Endothelial cell (in vitro differentiated cells): ENCODE data around the gene PRXL2A. TPM values are rescaled to one million over a fixed set of nuclear protein-coding genes. Genes with fewer than 3 reads are reported as not detected.
A peak's percentile ranks its signal among the peaks of the same experiment; 100 is the strongest.

Source experiments
- DNase-seq: peaks from one replicate; pipeline ENCODE4 v3.0.0; 2021; ENCODE audit warnings: low spot score
- H3K27ac Mint-ChIP-seq: one replicate; pipeline ENCODE4 v1.8.0; 2021; ENCODE audit warnings: mixed read lengths, inconsistent platforms; ENCODE audit not compliant: unreplicated experiment
- H3K27me3 Mint-ChIP-seq: one replicate; pipeline ENCODE4 v1.8.0; 2021; ENCODE audit warnings: mild to moderate bottlenecking, moderate library complexity, mixed read lengths, inconsistent platforms; ENCODE audit not compliant: unreplicated experiment
- H3K36me3 Mint-ChIP-seq: one replicate; pipeline ENCODE4 v1.8.0; 2021; ENCODE audit warnings: mild to moderate bottlenecking, low read depth, mixed read lengths, inconsistent platforms; ENCODE audit not compliant: unreplicated experiment
- H3K4me1 Mint-ChIP-seq: one replicate; pipeline ENCODE4 v1.8.0; 2021; ENCODE audit warnings: mild to moderate bottlenecking, mixed read lengths, inconsistent platforms; ENCODE audit not compliant: unreplicated experiment
- H3K4me3 Mint-ChIP-seq: one replicate; pipeline ENCODE4 v1.8.0; 2021; ENCODE audit warnings: mild to moderate bottlenecking, mixed read lengths, inconsistent platforms; ENCODE audit not compliant: unreplicated experiment
- H3K9me3 Mint-ChIP-seq: one replicate; pipeline ENCODE4 v1.8.0; 2021; ENCODE audit warnings: mixed read lengths, inconsistent platforms; ENCODE audit not compliant: unreplicated experiment
- total RNA-seq: library from RNA; stranded (reverse); fragmentation: NEBNext Ultra II Directional; extraction: Animal tissue kit (Norgen Biotek cat#: 25700); gene quantifications from one replicate; pipeline ENCODE4 v1.2.1, GENCODE V29; 2021; ENCODE audit not compliant: unreplicated experiment
- TF ChIP-seq, protein P1 (sequence below): fragments of 200-600 bp; sonication (generic); IDR thresholded peaks from one replicate; pipeline ENCODE4 v1.5.0; 2021; ENCODE audit warnings: antibody characterized with exemption; ENCODE audit not compliant: unreplicated experiment

PRXL2A gene
- total RNA-seq, 1 donor from 2014 or later: 147 TPM

GRCh38 chr10:80466724-80467326 lies 58.5 kb downstream of the PRXL2A start:
- Mint-ChIP-seq H3K36me3 (peaks cover 22% of the 10 kb centered on the region), H3K27ac (peak overlapping the region; percentile 99), H3K27me3 (peaks cover 8% of the 10 kb centered on the region), H3K9me3 (no peaks in the 10 kb centered on the region), H3K4me1 (peaks cover 76% of the 10 kb centered on the region), H3K4me3 (peak overlapping the region; percentile 65)
- no peak for DNase-seq
- TF ChIP-seq, protein P1, sequence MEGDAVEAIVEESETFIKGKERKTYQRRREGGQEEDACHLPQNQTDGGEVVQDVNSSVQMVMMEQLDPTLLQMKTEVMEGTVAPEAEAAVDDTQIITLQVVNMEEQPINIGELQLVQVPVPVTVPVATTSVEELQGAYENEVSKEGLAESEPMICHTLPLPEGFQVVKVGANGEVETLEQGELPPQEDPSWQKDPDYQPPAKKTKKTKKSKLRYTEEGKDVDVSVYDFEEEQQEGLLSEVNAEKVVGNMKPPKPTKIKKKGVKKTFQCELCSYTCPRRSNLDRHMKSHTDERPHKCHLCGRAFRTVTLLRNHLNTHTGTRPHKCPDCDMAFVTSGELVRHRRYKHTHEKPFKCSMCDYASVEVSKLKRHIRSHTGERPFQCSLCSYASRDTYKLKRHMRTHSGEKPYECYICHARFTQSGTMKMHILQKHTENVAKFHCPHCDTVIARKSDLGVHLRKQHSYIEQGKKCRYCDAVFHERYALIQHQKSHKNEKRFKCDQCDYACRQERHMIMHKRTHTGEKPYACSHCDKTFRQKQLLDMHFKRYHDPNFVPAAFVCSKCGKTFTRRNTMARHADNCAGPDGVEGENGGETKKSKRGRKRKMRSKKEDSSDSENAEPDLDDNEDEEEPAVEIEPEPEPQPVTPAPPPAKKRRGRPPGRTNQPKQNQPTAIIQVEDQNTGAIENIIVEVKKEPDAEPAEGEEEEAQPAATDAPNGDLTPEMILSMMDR: no peak

- Mint-ChIP-seq H3K4me3 (no peak overlapping the region), H3K4me1 (peaks cover 73% of the 10 kb centered on the region), H3K27ac (peak overlapping the region; percentile 99), H3K36me3 (peaks cover 22% of the 10 kb centered on the region), H3K27me3 (peaks cover 8% of the 10 kb centered on the region), H3K9me3 (no peaks in the 10 kb centered on the region)
- peak; percentile 90 for DNase-seq
- TF ChIP-seq, protein P1: no peak
Measured at GRCh38 chr10:80468002-80468401, 59.7 kb downstream of the PRXL2A start.

- H3K4me1 Mint-ChIP-seq: peaks cover 67% of the 10 kb centered on the region
- H3K4me3 Mint-ChIP-seq: no peak overlapping the region
- no peak for DNase-seq
- TF ChIP-seq, protein P1: no peak
- no peaks in the 10 kb centered on the region for H3K9me3 Mint-ChIP-seq
- peaks cover 17% of the 10 kb centered on the region for H3K36me3 Mint-ChIP-seq
- peak overlapping the region; percentile 99 for H3K27ac Mint-ChIP-seq
- H3K27me3 Mint-ChIP-seq: peaks cover 6% of the 10 kb centered on the region
Measured at GRCh38 chr10:80468806-80469421, 60.6 kb downstream of the PRXL2A start.

- Mint-ChIP-seq H3K27me3 (peaks cover 6% of the 10 kb centered on the region), H3K27ac (no peak overlapping the region)
Measured at GRCh38 chr10:80470266-80470665, 61.9 kb downstream of the PRXL2A start.

DNA sequence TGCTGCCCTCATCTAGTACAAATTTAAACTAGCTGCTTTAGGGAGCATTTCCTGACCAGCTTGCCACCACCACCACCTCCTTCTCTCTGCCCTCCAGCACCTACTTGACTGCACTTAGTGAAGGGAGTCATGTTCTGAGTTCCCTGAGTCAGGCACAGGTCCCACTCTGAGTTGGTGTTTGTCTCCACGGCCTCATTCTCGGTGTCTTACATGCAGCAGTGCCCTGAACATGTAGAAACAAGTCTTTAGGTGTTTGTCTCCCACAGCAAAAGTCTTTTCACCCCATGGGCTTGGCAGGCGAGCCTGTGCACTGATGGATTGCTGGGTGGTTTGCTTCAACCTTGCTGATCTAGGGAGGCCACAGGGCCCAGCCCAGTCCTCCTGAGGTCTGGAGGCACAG lies 62.6 kb downstream of the PRXL2A start:
- TF ChIP-seq, protein P1: no peak

More at GRCh38 chr10:80470266-80470665, 61.9 kb downstream of the PRXL2A start:
- H3K4me3 Mint-ChIP-seq: no peak overlapping the region
- peaks cover 62% of the 10 kb centered on the region for H3K4me1 Mint-ChIP-seq
- TF ChIP-seq, protein P1: no peak
- no peak for DNase-seq
- no peaks in the 10 kb centered on the region for H3K9me3 Mint-ChIP-seq
- H3K36me3 Mint-ChIP-seq: peaks cover 25% of the 10 kb centered on the region

More for the DNA sequence above, 62.6 kb downstream of the PRXL2A start:
- H3K4me1 Mint-ChIP-seq: peaks cover 56% of the 10 kb centered on the region
- H3K27ac Mint-ChIP-seq: no peak overlapping the region
- H3K36me3 Mint-ChIP-seq: peaks cover 22% of the 10 kb centered on the region
- H3K4me3 Mint-ChIP-seq: no peak overlapping the region
- H3K27me3 Mint-ChIP-seq: peaks cover 4% of the 10 kb centered on the region
- DNase-seq: no peak
- no peaks in the 10 kb centered on the region for H3K9me3 Mint-ChIP-seq
